NT2/D1 (cell line): ENCODE data around the gene CDC42.

ENCODE experiments used
- SUZ12 ChIP-seq: IDR thresholded peaks from 2 replicates; pipeline ENCODE4 v1.6.1; 2011; ENCODE audit not compliant: insufficient read length, insufficient read depth; ENCODE audit errors: extremely low read depth
- YY1 ChIP-seq: IDR thresholded peaks from 2 replicates; pipeline ENCODE4 v1.6.1; 2011; ENCODE audit not compliant: insufficient read length, insufficient read depth
- ZNF274 ChIP-seq: IDR thresholded peaks from 2 replicates; pipeline ENCODE4 v1.6.1; 2011; ENCODE audit warnings: mild to moderate bottlenecking, low read depth, low read length

- TF ChIP-seq YY1: no peak
- no peak for TF ChIP-seq ZNF274
- TF ChIP-seq SUZ12: no peak
These were observed 12.4 kb downstream of the CDC42 start for GRCh38 chr1:22064751-22065402.
